IgD-negative memory B cell (primary cell): ENCODE data around the gene CAMK1. TPM values are rescaled to one million over a fixed set of nuclear protein-coding genes. Genes with fewer than 3 reads are reported as not detected.

ENCODE experiments used
- H3K27ac Mint-ChIP-seq, 3 donors: one replicate each; pipeline ENCODE4 v1.8.0; 2020 to 2022; ENCODE audit warnings: mild to moderate bottlenecking in 3 of 3, mixed read lengths in 3 of 3, moderate library complexity in 1 of 3
- H3K27me3 Mint-ChIP-seq: one replicate; pipeline ENCODE4 v1.8.0; 2021; ENCODE audit warnings: mixed read lengths
- H3K36me3 Mint-ChIP-seq: one replicate; pipeline ENCODE4 v1.8.0; 2020; ENCODE audit warnings: mild to moderate bottlenecking, mixed read lengths
- H3K4me1 Mint-ChIP-seq, 3 donors: one replicate each; pipeline ENCODE4 v1.8.0; 2020 to 2022; ENCODE audit warnings: mixed read lengths in 3 of 3, mild to moderate bottlenecking in 1 of 3
- H3K4me3 Mint-ChIP-seq, 4 donors: one replicate each; pipeline ENCODE4 v1.8.0; 2020 to 2022; ENCODE audit warnings: mild to moderate bottlenecking in 4 of 4, mixed read lengths in 4 of 4, moderate library complexity in 3 of 4
- H3K9me3 Mint-ChIP-seq, 3 donors: one replicate each; pipeline ENCODE4 v1.8.0; 2020 to 2021; ENCODE audit warnings: mixed read lengths in 3 of 3, mild to moderate bottlenecking in 1 of 3
- polyA plus RNA-seq: library from polyadenylated mRNA; unstranded; fragments of 300-500 nt; fragmentation: Illumina TruSeq; gene quantifications from one replicate; pipeline ENCODE4 v1.2.3, GENCODE V29; 2021

Gene CAMK1
- 0.65 TPM for polyA plus RNA-seq

DNA sequence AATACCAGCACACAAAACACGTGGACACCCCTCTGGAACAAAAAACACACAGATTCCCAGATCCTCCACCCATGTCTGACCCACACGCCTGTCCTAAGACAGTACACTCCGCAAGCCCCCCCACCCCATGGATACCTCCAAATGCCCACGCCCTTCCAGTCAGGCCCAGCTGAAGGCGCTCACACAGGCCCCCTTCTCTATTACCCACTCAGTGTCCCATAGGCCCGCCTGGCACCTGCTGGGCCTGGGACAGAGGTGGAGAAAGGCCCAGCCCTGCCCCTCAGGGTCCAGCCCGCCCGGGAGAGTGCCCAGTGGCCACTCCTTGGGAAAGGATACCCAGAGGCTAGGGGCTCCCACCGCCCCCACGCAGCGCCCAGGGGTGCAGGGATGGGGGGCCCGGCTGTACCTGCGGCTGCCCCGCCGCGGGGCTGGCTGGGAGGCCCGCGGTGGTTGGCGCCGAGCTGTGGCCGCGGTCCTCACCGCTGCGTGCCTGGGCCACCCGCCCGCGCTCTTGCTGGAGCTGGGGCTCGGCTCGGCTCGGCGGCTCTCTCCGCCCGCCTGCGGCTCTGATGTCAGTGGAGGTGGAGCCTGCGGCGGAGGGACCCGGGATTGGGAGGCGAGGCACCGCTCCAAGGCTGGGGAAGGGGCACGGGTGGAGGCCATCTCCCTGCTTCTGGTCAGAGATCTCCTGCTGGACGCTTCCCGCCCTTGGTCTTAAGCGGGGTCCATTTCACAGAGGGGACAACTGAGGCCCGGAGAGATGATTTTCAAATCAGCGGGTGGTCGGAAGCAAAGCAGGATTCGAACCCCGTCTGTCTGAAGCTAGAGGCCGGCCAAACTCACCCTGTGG lies at the start of gene CAMK1:
Gene CAMK1 (minus strand): TSS at position 522 of the 850 bp plus-strand sequence. CDS start 2,198 bp downstream, outside the sequence.
- H3K27ac Mint-ChIP-seq = no peak within 1 kb of the TSS
- peak within 1 kb of the TSS in 3 of 4 donors; percentile 68 to 91 (median 76) for H3K4me3 Mint-ChIP-seq
- H3K4me1 Mint-ChIP-seq = peaks cover 9 to 11% (median 9%) of the 10 kb centered on the region in 3 donors
- peaks cover 4% of the 10 kb centered on the region for H3K36me3 Mint-ChIP-seq
- no peaks in the 10 kb centered on the region for H3K9me3 Mint-ChIP-seq
- H3K27me3 Mint-ChIP-seq = peaks cover 8% of the 10 kb centered on the region

GRCh38 chr3:9818666-9819335 lies 49.1 kb upstream of the CAMK1 start:
- H3K9me3 Mint-ChIP-seq = no peaks in the 10 kb centered on the region
- H3K27me3 Mint-ChIP-seq = no peaks in the 10 kb centered on the region
- no peak overlapping the region for H3K4me3 Mint-ChIP-seq
- H3K4me1 Mint-ChIP-seq = no peaks in the 10 kb centered on the region
- no peaks in the 10 kb centered on the region for H3K36me3 Mint-ChIP-seq
- H3K27ac Mint-ChIP-seq = no peak overlapping the region

- Mint-ChIP-seq H3K27me3 (no peaks in the 10 kb centered on the region), H3K4me3 (no peak overlapping the region), H3K4me1 (no peaks in the 10 kb centered on the region), H3K36me3 (peaks cover 1% of the 10 kb centered on the region), H3K27ac (no peak overlapping the region), H3K9me3 (no peaks in the 10 kb centered on the region)
Observed at GRCh38 chr3:9817436-9817835, 47.7 kb upstream of the CAMK1 start.

DNA sequence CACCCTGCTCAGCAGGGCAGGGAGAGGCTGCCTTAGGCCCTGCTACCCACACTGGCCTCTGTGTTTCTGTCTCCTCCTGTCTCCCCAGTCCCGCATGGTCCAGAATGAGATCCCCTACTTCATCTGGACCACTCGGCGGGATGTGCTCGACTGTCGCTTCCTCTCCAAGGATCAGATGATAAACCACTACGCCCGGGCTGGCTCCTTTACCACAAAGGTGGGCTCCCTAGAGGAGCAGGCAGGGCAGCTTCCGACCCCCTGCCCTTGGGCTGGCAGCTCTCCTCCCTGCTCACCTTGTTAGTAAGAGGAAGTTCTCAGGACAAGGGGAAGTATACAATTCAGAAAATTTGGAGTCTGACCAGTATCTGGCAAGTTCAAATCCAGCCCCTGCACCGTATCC lies 46.2 kb upstream of the CAMK1 start:
- Mint-ChIP-seq H3K36me3 (peaks cover 1% of the 10 kb centered on the region), H3K4me1 (peaks cover 0 to 5% (median 4%) of the 10 kb centered on the region in 3 donors), H3K9me3 (no peaks in the 10 kb centered on the region), H3K27ac (peak overlapping the region in 1 of 3 donors; percentile 27), H3K4me3 (no peak overlapping the region), H3K27me3 (no peaks in the 10 kb centered on the region)

GRCh38 chr3:9812870-9813483 lies 43.2 kb upstream of the CAMK1 start:
- Mint-ChIP-seq H3K4me1 (peaks cover 13 to 24% (median 22%) of the 10 kb centered on the region in 3 donors), H3K4me3 (no peak overlapping the region), H3K9me3 (no peaks in the 10 kb centered on the region), H3K27ac (peak overlapping the region in 2 of 3 donors; percentile 23 to 64), H3K36me3 (peaks cover 1% of the 10 kb centered on the region), H3K27me3 (no peaks in the 10 kb centered on the region)

GRCh38 chr3:9810846-9811245 lies 41.1 kb upstream of the CAMK1 start:
- peaks cover 1% of the 10 kb centered on the region for H3K36me3 Mint-ChIP-seq
- H3K4me1 Mint-ChIP-seq = peaks cover 18 to 30% (median 25%) of the 10 kb centered on the region in 3 donors
- no peaks in the 10 kb centered on the region for H3K27me3 Mint-ChIP-seq
- no peaks in the 10 kb centered on the region for H3K9me3 Mint-ChIP-seq
- peak overlapping the region; percentile 15 to 74 (median 73) for H3K27ac Mint-ChIP-seq
- H3K4me3 Mint-ChIP-seq = peak overlapping the region; percentile 83 to 97 (median 94)

GRCh38 chr3:9810433-9810770 lies 40.7 kb upstream of the CAMK1 start:
- H3K27me3 Mint-ChIP-seq = no peaks in the 10 kb centered on the region
- H3K4me3 Mint-ChIP-seq = peak overlapping the region; percentile 83 to 97 (median 94)
- peaks cover 1% of the 10 kb centered on the region for H3K36me3 Mint-ChIP-seq
- peak overlapping the region in 2 of 3 donors; percentile 15 to 73 for H3K27ac Mint-ChIP-seq
- H3K9me3 Mint-ChIP-seq = no peaks in the 10 kb centered on the region
- peaks cover 18 to 30% (median 25%) of the 10 kb centered on the region in 3 donors for H3K4me1 Mint-ChIP-seq

- Mint-ChIP-seq H3K27me3 (no peaks in the 10 kb centered on the region), H3K4me3 (peak within 1 kb of the TSS; percentile 83 to 97 (median 94)), H3K36me3 (peaks cover 1% of the 10 kb centered on the region), H3K4me1 (peaks cover 18 to 30% (median 25%) of the 10 kb centered on the region in 3 donors), H3K9me3 (no peaks in the 10 kb centered on the region), H3K27ac (peak within 1 kb of the TSS; percentile 89 to 98 (median 96))
Observed at GRCh38 chr3:9809615-9810432, 40.1 kb upstream of the CAMK1 start, which contains the start of gene TTLL3. Gene TTLL3, plus strand, starts transcription at chr3:9810262. Its CDS starts 400 bp downstream, at chr3:9810662.

- H3K27me3 Mint-ChIP-seq = no peaks in the 10 kb centered on the region
- H3K4me3 Mint-ChIP-seq = peak overlapping the region; percentile 81 to 97 (median 94)
- peaks cover 18 to 30% (median 25%) of the 10 kb centered on the region in 3 donors for H3K4me1 Mint-ChIP-seq
- H3K36me3 Mint-ChIP-seq = peaks cover 1% of the 10 kb centered on the region
- peak overlapping the region; percentile 89 to 98 (median 96) for H3K27ac Mint-ChIP-seq
- no peaks in the 10 kb centered on the region for H3K9me3 Mint-ChIP-seq
Observed at GRCh38 chr3:9809239-9809614, 39.5 kb upstream of the CAMK1 start.

DNA sequence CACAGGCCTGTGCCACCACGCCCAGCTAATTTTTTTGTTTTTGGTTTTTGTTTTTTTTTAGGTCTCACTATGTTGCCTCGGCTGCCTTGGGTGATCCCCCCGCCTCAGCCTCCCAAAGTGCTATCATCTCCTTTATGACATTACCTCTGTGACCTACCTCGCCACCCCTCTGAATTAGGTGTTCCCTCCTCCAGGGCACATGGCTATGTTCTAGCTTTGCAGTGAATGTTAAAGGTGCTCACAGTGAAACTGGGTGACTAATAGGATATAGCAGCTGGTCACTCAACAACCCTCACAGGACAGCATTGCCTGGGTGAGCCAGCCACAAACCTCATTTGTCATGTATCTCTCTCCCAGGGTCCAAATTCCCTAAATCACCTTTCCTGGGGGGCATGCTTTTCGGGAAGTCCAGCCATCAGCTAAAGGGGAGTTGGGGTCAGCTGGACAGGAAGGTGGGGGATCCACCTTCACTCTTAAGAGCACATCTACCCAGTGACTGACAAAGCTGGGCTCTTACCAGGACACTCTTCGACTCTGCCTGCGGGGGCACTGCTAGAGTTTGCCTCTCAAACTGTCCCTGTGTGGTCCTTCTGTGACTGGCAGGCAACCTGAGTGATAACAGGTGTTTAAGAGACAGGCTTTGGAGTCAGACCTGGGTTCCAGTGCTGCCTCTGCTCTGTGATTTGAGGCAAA lies 38.7 kb upstream of the CAMK1 start:
- H3K4me3 Mint-ChIP-seq = peak overlapping the region; percentile 73 to 95 (median 87)
- H3K4me1 Mint-ChIP-seq = peaks cover 18 to 32% (median 25%) of the 10 kb centered on the region in 3 donors
- no peaks in the 10 kb centered on the region for H3K9me3 Mint-ChIP-seq
- peaks cover under 1% of the 10 kb centered on the region for H3K36me3 Mint-ChIP-seq
- H3K27ac Mint-ChIP-seq = peak overlapping the region; percentile 71 to 98 (median 89)
- no peaks in the 10 kb centered on the region for H3K27me3 Mint-ChIP-seq

DNA sequence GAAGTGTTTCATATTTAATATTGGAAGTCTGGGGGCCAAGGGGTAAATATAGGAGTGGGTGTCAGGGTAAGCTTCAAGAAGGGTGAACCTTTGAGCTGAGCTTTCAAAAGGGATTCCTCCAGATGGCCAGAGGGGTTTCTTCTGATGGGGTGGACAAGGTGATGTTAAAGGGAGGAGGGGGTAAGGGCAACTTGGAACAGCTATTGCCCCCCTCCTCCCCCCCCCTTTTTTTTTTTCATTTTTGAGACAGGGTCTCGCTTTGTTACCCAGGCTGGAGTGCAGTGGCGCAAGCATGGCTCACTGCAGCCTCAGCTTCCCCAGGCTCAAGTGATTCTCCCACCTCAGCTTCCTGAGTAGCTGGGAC lies 38.2 kb upstream of the CAMK1 start:
- Mint-ChIP-seq H3K9me3 (no peaks in the 10 kb centered on the region), H3K4me3 (peak overlapping the region in 2 of 4 donors; percentile 81 to 83), H3K36me3 (no peaks in the 10 kb centered on the region), H3K27ac (peak overlapping the region; percentile 71 to 98 (median 89)), H3K27me3 (no peaks in the 10 kb centered on the region), H3K4me1 (peaks cover 18 to 32% (median 28%) of the 10 kb centered on the region in 3 donors)

DNA sequence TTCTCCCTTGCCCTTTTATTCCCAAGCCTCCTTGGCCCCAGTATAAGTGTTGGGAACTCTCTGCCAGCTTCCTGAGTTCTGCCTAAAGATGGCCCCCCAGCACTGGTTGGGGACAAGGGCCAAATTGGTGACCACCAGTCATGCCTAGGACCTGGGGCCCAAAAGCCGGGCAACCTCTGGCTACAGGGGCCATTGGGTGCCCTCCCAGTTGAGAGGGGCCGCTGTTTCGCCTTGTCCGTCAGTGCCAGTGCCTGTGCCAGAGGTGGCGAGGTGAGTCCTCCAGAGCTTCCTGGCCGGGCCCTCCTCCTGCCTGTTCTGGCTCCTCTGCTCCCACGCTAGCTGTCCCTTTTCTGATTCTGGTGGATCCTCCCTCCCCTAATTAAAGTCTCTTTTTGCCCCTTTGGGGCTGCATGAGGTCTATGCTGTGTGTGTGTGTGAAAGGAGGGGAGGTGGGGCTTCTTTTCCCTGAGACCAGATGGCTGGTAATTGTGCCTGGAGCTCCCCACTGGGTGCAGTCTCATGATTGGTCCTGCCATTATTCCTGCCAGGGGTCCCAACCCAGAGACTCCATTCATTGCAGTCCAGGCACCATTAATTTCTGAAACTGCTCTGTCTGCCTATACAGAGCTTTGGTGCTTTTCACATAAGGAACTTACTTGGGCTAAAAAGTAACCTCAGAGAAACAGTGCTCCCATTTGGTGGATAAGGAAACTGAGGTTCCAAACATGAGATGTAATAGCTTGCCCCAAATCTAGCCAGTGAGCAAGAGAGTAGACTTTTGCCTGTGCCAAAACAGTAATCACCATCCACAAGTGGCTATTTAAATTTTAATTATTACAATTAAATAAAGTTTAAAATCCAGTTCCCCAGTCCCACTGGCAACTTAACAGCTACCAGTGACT lies 37.2 kb upstream of the CAMK1 start:
- H3K4me1 Mint-ChIP-seq = peaks cover 18 to 32% (median 28%) of the 10 kb centered on the region in 3 donors
- no peaks in the 10 kb centered on the region for H3K9me3 Mint-ChIP-seq
- peak overlapping the region in 3 of 4 donors; percentile 47 to 70 (median 66) for H3K4me3 Mint-ChIP-seq
- H3K27ac Mint-ChIP-seq = peak overlapping the region in 2 of 3 donors; percentile 46 to 89
- no peaks in the 10 kb centered on the region for H3K36me3 Mint-ChIP-seq
- H3K27me3 Mint-ChIP-seq = no peaks in the 10 kb centered on the region

GRCh38 chr3:9806137-9806536 lies 36.4 kb upstream of the CAMK1 start:
- Mint-ChIP-seq H3K9me3 (no peaks in the 10 kb centered on the region), H3K27ac (no peak overlapping the region), H3K4me1 (peaks cover 18 to 28% (median 24%) of the 10 kb centered on the region in 3 donors), H3K27me3 (no peaks in the 10 kb centered on the region), H3K36me3 (no peaks in the 10 kb centered on the region), H3K4me3 (no peak overlapping the region)
